Chondrocyte (in vitro differentiated cells): ENCODE results near the gene PLD1. TPM values are rescaled to one million over a fixed set of nuclear protein-coding genes. Genes with fewer than 3 reads are reported as not detected.
"Not testable (repeated sequence)": the region's sequence is repeated elsewhere in the genome, so short reads cannot be mapped to it uniquely, and the experiment has no call there.

ENCODE experiments used
- DNase-seq: peaks from one replicate; pipeline ENCODE4 v3.0.0; 2021; ENCODE audit warnings: mixed read lengths, low spot score
- H3K27ac Mint-ChIP-seq: one replicate; pipeline ENCODE4 v1.8.0; 2021; ENCODE audit warnings: mild to moderate bottlenecking, moderate library complexity, mixed read lengths; ENCODE audit not compliant: unreplicated experiment
- H3K27me3 Mint-ChIP-seq: 2 replicates; pipeline ENCODE4 v1.8.0; 2021; ENCODE audit warnings: low read depth, mixed read lengths
- H3K36me3 Mint-ChIP-seq: 2 replicates; pipeline ENCODE4 v1.8.0; 2021; ENCODE audit warnings: low read depth, mixed read lengths
- H3K4me1 Mint-ChIP-seq: 2 replicates; pipeline ENCODE4 v1.8.0; 2021; ENCODE audit warnings: low read depth, mild to moderate bottlenecking, mixed read lengths
- H3K4me3 Mint-ChIP-seq: one replicate; pipeline ENCODE4 v1.8.0; 2021; ENCODE audit warnings: mild to moderate bottlenecking, moderate library complexity, mixed read lengths; ENCODE audit not compliant: unreplicated experiment
- H3K9me3 Mint-ChIP-seq: 2 replicates; pipeline ENCODE4 v1.8.0; 2021; ENCODE audit warnings: low read depth, mixed read lengths
- total RNA-seq: library from RNA; stranded (reverse); gene quantifications from 3 replicates; pipeline ENCODE4 v1.2.1, GENCODE V29; 2021
- TF ChIP-seq, protein P1 (sequence below): fragments of 200-600 bp; sonication (generic); IDR thresholded peaks from 2 replicates; pipeline ENCODE4 v1.5.0; 2021; ENCODE audit warnings: antibody characterized with exemption, mild to moderate bottlenecking, moderate library complexity

Gene PLD1
- total RNA-seq, 1 donor from 2014 or later: 17.0 TPM

DNA sequence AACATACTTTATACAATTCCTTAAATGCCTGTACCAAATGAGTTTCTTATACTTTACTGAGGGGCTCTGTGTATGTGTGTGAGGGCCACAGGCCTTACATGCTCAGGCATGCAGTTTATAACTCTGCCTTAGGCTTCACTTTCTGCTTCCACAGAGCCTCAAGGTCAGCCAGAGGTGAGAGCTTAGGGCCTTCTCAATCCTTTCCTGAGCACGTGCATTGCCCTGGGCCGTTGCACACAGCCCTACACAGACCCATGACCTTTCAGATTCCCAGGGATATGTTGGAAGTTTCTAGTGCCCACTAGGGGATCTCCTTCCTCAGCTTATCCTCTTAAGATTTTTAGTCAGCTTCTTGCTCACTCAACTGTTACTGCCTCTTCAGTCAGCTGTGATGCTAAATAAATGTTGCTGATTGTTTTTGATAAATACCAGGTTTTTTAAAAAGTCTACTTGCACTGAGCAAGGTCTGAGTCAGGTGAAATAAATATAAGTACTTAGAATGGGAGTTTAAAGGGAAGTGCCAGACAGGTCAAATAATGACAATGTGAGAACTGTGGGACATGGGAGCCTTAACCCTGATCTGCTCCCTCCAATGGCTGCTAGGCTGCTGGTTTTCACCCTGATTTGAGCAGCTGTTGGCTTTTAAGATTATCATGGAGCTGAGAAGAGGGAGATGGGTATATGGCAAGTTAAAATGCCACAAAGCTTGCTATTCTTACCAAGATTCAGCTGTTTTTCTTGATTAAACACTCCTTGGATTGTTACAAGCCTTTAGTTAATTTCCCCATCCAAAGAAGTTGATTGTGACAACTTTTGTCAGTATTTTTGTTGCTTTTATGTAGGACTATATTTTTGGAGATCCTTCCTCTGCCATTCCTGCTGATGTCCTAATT, 169.5 kb downstream of the PLD1 start:
- Mint-ChIP-seq H3K4me3 (no peak overlapping the region), H3K36me3 (peaks cover 11% of the 10 kb centered on the region), H3K9me3 (peaks cover 2% of the 10 kb centered on the region), H3K27me3 (no peaks in the 10 kb centered on the region), H3K27ac (peak overlapping the region; percentile 75), H3K4me1 (peaks cover 19% of the 10 kb centered on the region)
- DNase-seq: no peak
- TF ChIP-seq, protein P1, sequence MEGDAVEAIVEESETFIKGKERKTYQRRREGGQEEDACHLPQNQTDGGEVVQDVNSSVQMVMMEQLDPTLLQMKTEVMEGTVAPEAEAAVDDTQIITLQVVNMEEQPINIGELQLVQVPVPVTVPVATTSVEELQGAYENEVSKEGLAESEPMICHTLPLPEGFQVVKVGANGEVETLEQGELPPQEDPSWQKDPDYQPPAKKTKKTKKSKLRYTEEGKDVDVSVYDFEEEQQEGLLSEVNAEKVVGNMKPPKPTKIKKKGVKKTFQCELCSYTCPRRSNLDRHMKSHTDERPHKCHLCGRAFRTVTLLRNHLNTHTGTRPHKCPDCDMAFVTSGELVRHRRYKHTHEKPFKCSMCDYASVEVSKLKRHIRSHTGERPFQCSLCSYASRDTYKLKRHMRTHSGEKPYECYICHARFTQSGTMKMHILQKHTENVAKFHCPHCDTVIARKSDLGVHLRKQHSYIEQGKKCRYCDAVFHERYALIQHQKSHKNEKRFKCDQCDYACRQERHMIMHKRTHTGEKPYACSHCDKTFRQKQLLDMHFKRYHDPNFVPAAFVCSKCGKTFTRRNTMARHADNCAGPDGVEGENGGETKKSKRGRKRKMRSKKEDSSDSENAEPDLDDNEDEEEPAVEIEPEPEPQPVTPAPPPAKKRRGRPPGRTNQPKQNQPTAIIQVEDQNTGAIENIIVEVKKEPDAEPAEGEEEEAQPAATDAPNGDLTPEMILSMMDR: peak; percentile 73

DNA sequence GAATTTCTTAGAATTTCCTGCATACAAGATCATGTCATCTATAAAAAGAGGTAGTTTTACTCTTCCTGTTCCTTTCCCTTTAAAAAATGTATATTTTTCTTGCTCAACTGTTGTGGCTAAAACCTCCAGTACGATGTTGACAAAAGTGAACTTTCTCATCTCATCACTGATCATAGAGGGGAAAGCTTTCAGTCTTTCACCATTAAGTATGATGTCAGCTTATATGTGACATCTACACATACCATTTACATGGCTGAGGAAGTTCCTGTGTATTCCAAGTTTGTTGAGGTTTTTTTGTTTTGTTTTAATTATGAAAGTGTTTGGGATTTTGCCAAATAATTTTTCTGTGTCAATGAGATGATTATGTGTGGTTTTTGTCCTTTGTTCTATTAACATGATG, 173.6 kb downstream of the PLD1 start:
- no peak overlapping the region for H3K27ac Mint-ChIP-seq
- H3K36me3 Mint-ChIP-seq: peaks cover 12% of the 10 kb centered on the region
- H3K4me1 Mint-ChIP-seq: peaks cover 18% of the 10 kb centered on the region
- H3K9me3 Mint-ChIP-seq: peaks cover 2% of the 10 kb centered on the region
- no peaks in the 10 kb centered on the region for H3K27me3 Mint-ChIP-seq
- H3K4me3 Mint-ChIP-seq: no peak overlapping the region
- TF ChIP-seq, protein P1: no peak
- DNase-seq: no peak

GRCh38 chr3:171632766-171633165, 177.5 kb downstream of the PLD1 start:
- Mint-ChIP-seq H3K27me3 (no peaks in the 10 kb centered on the region), H3K36me3 (peaks cover 7% of the 10 kb centered on the region), H3K27ac (no peak overlapping the region), H3K4me1 (no peaks in the 10 kb centered on the region), H3K9me3 (peaks cover 2% of the 10 kb centered on the region), H3K4me3 (no peak overlapping the region)
- DNase-seq: no peak
- TF ChIP-seq, protein P1: no peak

- not testable (repeated sequence) for H3K27ac Mint-ChIP-seq, H3K4me3 Mint-ChIP-seq, DNase-seq, H3K4me1 Mint-ChIP-seq, H3K27me3 Mint-ChIP-seq
- peaks cover 17% of the 10 kb centered on the region for H3K36me3 Mint-ChIP-seq
- peaks cover 21% of the 10 kb centered on the region for H3K9me3 Mint-ChIP-seq
Measured at GRCh38 chr3:171626799-171627198, 183.5 kb downstream of the PLD1 start.

GRCh38 chr3:171622126-171622525, 188.2 kb downstream of the PLD1 start:
- Mint-ChIP-seq H3K4me3 (no peak overlapping the region), H3K27ac (no peak overlapping the region), H3K9me3 (peaks cover 20% of the 10 kb centered on the region), H3K27me3 (no peaks in the 10 kb centered on the region), H3K4me1 (peaks cover 15% of the 10 kb centered on the region), H3K36me3 (peaks cover 18% of the 10 kb centered on the region)
- no peak for DNase-seq
- TF ChIP-seq, protein P1: no peak
